PC-3 (cell line): ENCODE measurements around the gene ANXA8L1.
"Not testable (repeated sequence)": the region's sequence is repeated elsewhere in the genome, so short reads cannot be mapped to it uniquely, and the experiment has no call there.

Source experiments
- CTCF ChIP-seq: fragments of 300-600 bp; sonication (generic); conservative IDR thresholded peaks from 2 replicates; pipeline ENCODE4 v1.5.1; 2017; ENCODE audit warnings: antibody characterized with exemption, low read depth, mild to moderate bottlenecking, low read length
- EZH2 ChIP-seq: fragments of 300-600 bp; sonication (generic); IDR thresholded peaks from one replicate; pipeline ENCODE4 v1.6.1; 2017; ENCODE audit warnings: antibody characterized with exemption, mild to moderate bottlenecking, low read length; ENCODE audit not compliant: unreplicated experiment
- EZH2phosphoT487 ChIP-seq: fragments of 300-600 bp; sonication (generic); IDR thresholded peaks from 2 replicates; pipeline ENCODE4 v1.6.1; 2018; ENCODE audit warnings: mild to moderate bottlenecking, antibody characterized with exemption, low read length, borderline replicate concordance

GRCh38 chr10:46409556-46409955, 34.0 kb downstream of the ANXA8L1 start:
- TF ChIP-seq EZH2, CTCF, EZH2phosphoT487: not testable (repeated sequence)
